IPS-18a (cell line): Measurements from ENCODE around the gene RAPGEF4.

Experiments used
- H3K27ac ChIP-seq: one replicate; pipeline ENCODE4 v1.5.1; 2013; ENCODE audit warnings: low read length
- H3K27me3 ChIP-seq: one replicate; pipeline ENCODE4 v1.6.1; 2013; ENCODE audit warnings: mild to moderate bottlenecking, low read length; ENCODE audit not compliant: control insufficient read depth, insufficient read depth
- H3K36me3 ChIP-seq: one replicate; pipeline ENCODE4 v1.6.1; 2013; ENCODE audit warnings: low read depth, low read length; ENCODE audit not compliant: control insufficient read depth
- H3K4me1 ChIP-seq: one replicate; pipeline ENCODE4 v1.6.1; 2013; ENCODE audit warnings: low read depth, low read length; ENCODE audit not compliant: control insufficient read depth
- H3K4me3 ChIP-seq: one replicate; pipeline ENCODE4 v1.5.1; 2013; ENCODE audit warnings: low read length
- H3K9ac ChIP-seq: one replicate; pipeline ENCODE4 v1.6.1; 2013; ENCODE audit warnings: mild to moderate bottlenecking, low read length, moderate library complexity
- H3K9me3 ChIP-seq: one replicate; pipeline ENCODE4 v1.6.1; 2013; ENCODE audit warnings: low read depth, low read length; ENCODE audit not compliant: control insufficient read depth

Gene RAPGEF4

DNA sequence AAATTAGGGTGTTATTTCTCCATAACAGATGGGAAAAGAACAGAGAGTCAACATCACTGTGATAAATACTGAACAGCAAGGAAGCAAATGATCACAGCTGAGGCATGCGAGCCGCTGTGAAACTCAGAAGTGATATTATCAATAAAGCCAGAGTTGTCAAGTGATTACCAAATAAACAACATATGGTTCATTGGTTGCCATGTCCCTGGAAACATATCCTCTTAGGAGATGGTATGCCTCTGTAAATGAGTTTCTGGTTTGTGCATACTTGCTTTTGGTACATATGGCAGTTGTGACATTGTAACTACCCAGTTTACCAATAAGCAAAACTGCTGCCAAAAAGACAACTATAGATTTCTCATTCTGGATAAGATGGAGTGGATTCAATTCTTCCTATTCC is 23.8 kb downstream of the RAPGEF4 start:
- Histone ChIP-seq H3K27ac (no peak overlapping the region), H3K36me3 (no peaks in the 10 kb centered on the region), H3K4me1 (no peaks in the 10 kb centered on the region), H3K4me3 (no peak overlapping the region), H3K27me3 (no peaks in the 10 kb centered on the region), H3K9me3 (peaks cover 4% of the 10 kb centered on the region), H3K9ac (no peak overlapping the region)

GRCh38 chr2:172761306-172761705 is 25.7 kb downstream of the RAPGEF4 start:
- no peaks in the 10 kb centered on the region for H3K27me3 ChIP-seq
- H3K9me3 ChIP-seq = peaks cover 4% of the 10 kb centered on the region
- no peak overlapping the region for H3K9ac ChIP-seq
- H3K36me3 ChIP-seq = no peaks in the 10 kb centered on the region
- no peak overlapping the region for H3K4me3 ChIP-seq
- H3K4me1 ChIP-seq = no peaks in the 10 kb centered on the region
- no peak overlapping the region for H3K27ac ChIP-seq

DNA sequence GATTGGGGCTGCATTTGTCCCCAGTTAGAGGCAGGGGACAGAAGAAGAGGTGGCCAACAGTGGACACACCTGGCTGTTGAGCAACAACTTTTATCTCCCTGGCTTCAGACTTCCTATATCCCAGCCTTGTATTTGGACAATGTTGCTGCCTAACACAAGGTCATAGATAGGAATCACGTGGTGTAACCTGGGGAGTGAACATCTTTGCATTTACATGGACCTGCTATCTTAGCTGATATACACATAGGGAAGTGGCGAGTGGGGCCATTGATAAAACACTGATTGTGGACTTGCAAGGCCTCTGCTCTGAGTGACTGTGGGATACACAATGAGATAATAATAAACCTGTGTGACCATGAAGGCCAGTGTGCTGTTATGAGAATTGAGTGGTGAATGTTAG is 26.9 kb downstream of the RAPGEF4 start:
- H3K9me3 ChIP-seq = peaks cover 4% of the 10 kb centered on the region
- no peaks in the 10 kb centered on the region for H3K27me3 ChIP-seq
- H3K4me1 ChIP-seq = no peaks in the 10 kb centered on the region
- no peak overlapping the region for H3K27ac ChIP-seq
- H3K9ac ChIP-seq = no peak overlapping the region
- H3K4me3 ChIP-seq = no peak overlapping the region
- H3K36me3 ChIP-seq = no peaks in the 10 kb centered on the region

DNA sequence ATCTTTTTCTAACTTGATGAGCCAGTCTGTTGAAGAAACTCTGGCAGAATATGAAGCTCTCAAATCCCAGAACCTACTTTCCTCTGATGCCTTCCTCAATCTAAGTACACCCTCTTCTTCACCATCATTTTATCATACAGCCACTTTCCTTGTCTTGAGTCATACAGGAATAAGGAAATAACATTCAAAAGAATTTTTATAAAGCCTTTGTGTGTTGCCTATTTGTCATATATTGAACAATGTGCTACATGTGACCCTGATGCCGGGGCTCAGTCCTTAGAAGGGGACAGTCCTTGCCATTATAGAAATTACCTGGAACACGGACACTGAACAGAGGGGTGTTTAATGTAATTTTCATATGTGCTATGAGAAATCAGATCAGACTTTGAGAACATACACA is 27.4 kb downstream of the RAPGEF4 start:
- Histone ChIP-seq H3K9ac (no peak overlapping the region), H3K27me3 (no peaks in the 10 kb centered on the region), H3K4me3 (no peak overlapping the region), H3K9me3 (peaks cover 4% of the 10 kb centered on the region), H3K27ac (no peak overlapping the region), H3K4me1 (no peaks in the 10 kb centered on the region), H3K36me3 (no peaks in the 10 kb centered on the region)

GRCh38 chr2:172765662-172766061 is 30.0 kb downstream of the RAPGEF4 start:
- no peak overlapping the region for H3K27ac ChIP-seq
- no peak overlapping the region for H3K9ac ChIP-seq
- no peaks in the 10 kb centered on the region for H3K36me3 ChIP-seq
- no peaks in the 10 kb centered on the region for H3K4me1 ChIP-seq
- no peaks in the 10 kb centered on the region for H3K27me3 ChIP-seq
- H3K4me3 ChIP-seq = no peak overlapping the region
- peaks cover 4% of the 10 kb centered on the region for H3K9me3 ChIP-seq

DNA sequence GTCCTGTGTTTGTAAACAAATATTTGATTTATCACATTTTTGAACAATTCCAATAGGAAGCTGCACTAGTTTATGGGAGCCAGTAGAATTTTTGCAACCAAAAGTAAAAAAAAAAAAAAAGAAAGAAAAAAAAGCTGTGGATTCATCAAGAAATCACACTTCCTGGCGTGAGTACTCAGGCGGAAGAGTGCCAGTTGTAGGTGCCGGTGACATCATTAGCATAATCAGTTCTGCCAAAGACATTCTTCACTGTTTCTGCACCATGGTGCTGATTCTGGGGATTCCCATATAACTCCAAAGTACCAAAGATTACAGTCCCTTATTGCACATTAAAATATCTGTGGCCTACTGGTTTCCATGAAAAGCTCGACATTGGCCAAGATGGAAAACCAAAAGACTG is 32.8 kb downstream of the RAPGEF4 start:
- Histone ChIP-seq H3K4me3 (no peak overlapping the region), H3K27me3 (no peaks in the 10 kb centered on the region), H3K4me1 (no peaks in the 10 kb centered on the region), H3K9ac (no peak overlapping the region), H3K36me3 (no peaks in the 10 kb centered on the region), H3K9me3 (no peaks in the 10 kb centered on the region), H3K27ac (no peak overlapping the region)

DNA sequence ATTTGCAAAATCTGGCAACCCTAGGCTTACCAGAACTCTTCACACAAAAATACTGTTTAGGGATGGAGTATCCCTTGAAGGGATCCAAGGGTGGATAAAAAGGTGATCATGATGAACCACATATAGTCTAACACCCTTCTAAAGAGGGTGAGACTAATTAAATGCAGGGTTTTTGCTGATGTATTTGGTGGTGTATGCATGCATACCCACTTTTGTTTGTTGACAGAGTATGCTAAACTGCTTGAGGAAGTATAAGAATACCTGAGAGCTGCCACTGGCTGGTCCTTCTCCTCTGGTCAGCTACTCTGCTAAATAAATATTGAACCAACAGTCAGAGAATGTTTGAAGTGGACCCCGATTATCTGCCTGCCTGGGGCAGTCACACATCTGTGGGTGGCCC is 34.2 kb downstream of the RAPGEF4 start:
- no peaks in the 10 kb centered on the region for H3K9me3 ChIP-seq
- H3K9ac ChIP-seq = no peak overlapping the region
- no peaks in the 10 kb centered on the region for H3K36me3 ChIP-seq
- no peaks in the 10 kb centered on the region for H3K4me1 ChIP-seq
- H3K27ac ChIP-seq = no peak overlapping the region
- H3K4me3 ChIP-seq = no peak overlapping the region
- H3K27me3 ChIP-seq = no peaks in the 10 kb centered on the region

GRCh38 chr2:172770887-172771286 is 35.2 kb downstream of the RAPGEF4 start:
- no peaks in the 10 kb centered on the region for H3K27me3 ChIP-seq
- no peaks in the 10 kb centered on the region for H3K9me3 ChIP-seq
- no peak overlapping the region for H3K4me3 ChIP-seq
- no peak overlapping the region for H3K9ac ChIP-seq
- H3K27ac ChIP-seq = no peak overlapping the region
- no peaks in the 10 kb centered on the region for H3K36me3 ChIP-seq
- no peaks in the 10 kb centered on the region for H3K4me1 ChIP-seq

- no peaks in the 10 kb centered on the region for H3K36me3 ChIP-seq
- H3K9ac ChIP-seq = no peak overlapping the region
- no peak overlapping the region for H3K27ac ChIP-seq
- no peak overlapping the region for H3K4me3 ChIP-seq
- H3K27me3 ChIP-seq = no peaks in the 10 kb centered on the region
- H3K4me1 ChIP-seq = no peaks in the 10 kb centered on the region
- no peaks in the 10 kb centered on the region for H3K9me3 ChIP-seq
Observed at GRCh38 chr2:172772633-172773032, 37.0 kb downstream of the RAPGEF4 start.

DNA sequence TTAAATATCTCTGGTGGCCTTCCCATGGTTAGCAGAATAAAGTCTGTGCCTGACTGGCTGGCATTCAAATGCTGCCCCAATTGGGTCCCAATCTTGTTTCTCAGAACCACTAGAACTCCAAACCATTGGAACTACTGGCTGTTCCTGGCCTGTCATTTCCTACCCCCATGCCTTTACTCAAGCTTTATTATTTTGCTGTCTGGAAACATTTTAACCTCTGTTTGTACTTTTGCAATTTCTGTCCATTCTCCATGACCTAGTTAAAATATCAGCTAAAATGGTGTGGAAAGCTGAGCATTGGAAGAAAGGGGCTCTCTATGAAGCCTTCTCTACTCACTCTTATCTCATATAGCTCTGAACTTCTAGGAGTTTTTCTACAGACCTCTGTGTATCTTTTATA is 38.7 kb downstream of the RAPGEF4 start:
- no peak overlapping the region for H3K4me3 ChIP-seq
- no peaks in the 10 kb centered on the region for H3K9me3 ChIP-seq
- no peaks in the 10 kb centered on the region for H3K36me3 ChIP-seq
- no peak overlapping the region for H3K27ac ChIP-seq
- no peaks in the 10 kb centered on the region for H3K4me1 ChIP-seq
- no peak overlapping the region for H3K9ac ChIP-seq
- no peaks in the 10 kb centered on the region for H3K27me3 ChIP-seq

DNA sequence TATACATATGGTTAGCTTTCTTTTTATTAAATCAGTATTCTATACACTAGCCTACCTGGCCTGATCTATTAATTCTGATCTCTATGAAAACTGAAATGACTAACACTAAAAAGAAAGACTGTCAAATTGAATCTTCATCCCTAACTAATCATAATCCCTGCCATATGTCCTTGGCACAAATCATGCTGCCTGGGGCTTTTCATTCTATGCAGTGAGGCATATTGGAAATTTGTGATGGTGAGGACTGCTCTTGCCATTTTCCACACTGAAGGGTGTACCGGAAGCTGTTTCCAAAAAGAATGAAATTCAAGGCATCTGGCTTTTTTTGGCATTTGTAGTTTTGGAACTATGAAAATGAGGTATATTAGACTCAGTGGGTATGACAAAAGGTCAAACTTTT is 39.7 kb downstream of the RAPGEF4 start:
- no peak overlapping the region for H3K4me3 ChIP-seq
- H3K9me3 ChIP-seq = no peaks in the 10 kb centered on the region
- H3K27me3 ChIP-seq = no peaks in the 10 kb centered on the region
- H3K27ac ChIP-seq = no peak overlapping the region
- H3K9ac ChIP-seq = no peak overlapping the region
- H3K4me1 ChIP-seq = no peaks in the 10 kb centered on the region
- no peaks in the 10 kb centered on the region for H3K36me3 ChIP-seq

DNA sequence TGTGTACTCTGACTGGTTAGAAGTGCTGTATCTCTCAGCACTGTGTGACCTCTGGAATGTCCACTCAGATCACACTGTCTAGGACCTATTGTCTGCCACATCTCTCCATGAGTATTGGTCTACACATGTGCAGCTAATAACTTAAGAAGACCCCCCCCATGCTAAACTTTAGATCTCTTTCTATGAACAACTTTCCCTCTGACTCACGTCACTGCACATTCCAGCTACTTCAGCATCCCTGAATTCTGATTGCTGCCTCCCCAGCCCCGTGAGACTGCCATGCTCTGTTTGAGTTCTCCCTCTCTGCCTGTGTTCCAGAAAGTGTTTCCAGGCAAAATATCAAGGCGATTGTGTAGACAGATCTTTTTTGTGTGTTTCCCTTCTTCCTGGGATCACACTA is 41.8 kb downstream of the RAPGEF4 start:
- H3K4me3 ChIP-seq = no peak overlapping the region
- H3K27me3 ChIP-seq = no peaks in the 10 kb centered on the region
- H3K27ac ChIP-seq = no peak overlapping the region
- no peaks in the 10 kb centered on the region for H3K4me1 ChIP-seq
- no peaks in the 10 kb centered on the region for H3K36me3 ChIP-seq
- H3K9ac ChIP-seq = no peak overlapping the region
- H3K9me3 ChIP-seq = no peaks in the 10 kb centered on the region
